AG10803 (cell line): ENCODE data around the gene DISC1.
"Not testable (repeated sequence)": the region's sequence is repeated elsewhere in the genome, so short reads cannot be mapped to it uniquely, and the experiment has no call there.

Experiments used
- DNase-seq: peaks from one replicate; pipeline ENCODE4 v3.0.0; 2010; ENCODE audit warnings: low read depth
- H3K4me3 ChIP-seq: 2 replicates; pipeline ENCODE4 v1.5.1; 2011; ENCODE audit warnings: mild to moderate bottlenecking, low read length, control low read depth
- CTCF ChIP-seq: conservative IDR thresholded peaks from 2 replicates; pipeline ENCODE4 v1.5.1; 2011; ENCODE audit warnings: mild to moderate bottlenecking, low read length, control low read depth, inconsistent platforms

DISC1 gene

GRCh38 chr1:231636157-231636556, 9.6 kb downstream of the DISC1 start:
- no peak for TF ChIP-seq CTCF
- H3K4me3 ChIP-seq = no peak overlapping the region
- peak; percentile 57 for DNase-seq

GRCh38 chr1:231636922-231637321, 10.3 kb downstream of the DISC1 start:
- not testable (repeated sequence) for DNase-seq, H3K4me3 ChIP-seq

GRCh38 chr1:231638647-231639046, 12.1 kb downstream of the DISC1 start:
- no peak for DNase-seq
- H3K4me3 ChIP-seq = no peak overlapping the region
- TF ChIP-seq CTCF = no peak

- H3K4me3 ChIP-seq = no peak overlapping the region
- peak; percentile 61 for DNase-seq
- TF ChIP-seq CTCF = no peak
These were observed 13.2 kb downstream of the DISC1 start for GRCh38 chr1:231639819-231640218.

- not testable (repeated sequence) for H3K4me3 ChIP-seq
These were observed 14.9 kb downstream of the DISC1 start for GRCh38 chr1:231641444-231641843.

GRCh38 chr1:231642061-231642460, 15.5 kb downstream of the DISC1 start:
- DNase-seq, H3K4me3 ChIP-seq: not testable (repeated sequence)

More at GRCh38 chr1:231641444-231641843, 14.9 kb downstream of the DISC1 start:
- DNase-seq = not testable (repeated sequence)

- TF ChIP-seq CTCF = no peak
- no peak for DNase-seq
- H3K4me3 ChIP-seq = no peak overlapping the region
These were observed 16.0 kb downstream of the DISC1 start for GRCh38 chr1:231642618-231643017.

GRCh38 chr1:231643071-231643934, 16.7 kb downstream of the DISC1 start:
- TF ChIP-seq CTCF = no peak
- no peak overlapping the region for H3K4me3 ChIP-seq
- no peak for DNase-seq

- no peak overlapping the region for H3K4me3 ChIP-seq
- DNase-seq = no peak
- no peak for TF ChIP-seq CTCF
These were observed 17.3 kb downstream of the DISC1 start for GRCh38 chr1:231643935-231644237.

GRCh38 chr1:231645634-231646033, 19.0 kb downstream of the DISC1 start:
- DNase-seq, H3K4me3 ChIP-seq: not testable (repeated sequence)

- not testable (repeated sequence) for H3K4me3 ChIP-seq, DNase-seq
These were observed 19.6 kb downstream of the DISC1 start for GRCh38 chr1:231646165-231646564.

GRCh38 chr1:231651621-231652260, 25.2 kb downstream of the DISC1 start:
- DNase-seq, H3K4me3 ChIP-seq: not testable (repeated sequence)
